GM18870 (cell line): ENCODE measurements around the gene MUC5AC.
"Not testable (repeated sequence)": the region's sequence is repeated elsewhere in the genome, so short reads cannot be mapped to it uniquely, and the experiment has no call there.

ENCODE experiments used
- ATAC-seq: cut with Tn5 transposase; IDR thresholded peaks from one replicate; pipeline ENCODE4 v1.9.1; 2021; ENCODE audit warnings: moderate library complexity; ENCODE audit not compliant: unreplicated experiment

The MUC5AC gene

DNA sequence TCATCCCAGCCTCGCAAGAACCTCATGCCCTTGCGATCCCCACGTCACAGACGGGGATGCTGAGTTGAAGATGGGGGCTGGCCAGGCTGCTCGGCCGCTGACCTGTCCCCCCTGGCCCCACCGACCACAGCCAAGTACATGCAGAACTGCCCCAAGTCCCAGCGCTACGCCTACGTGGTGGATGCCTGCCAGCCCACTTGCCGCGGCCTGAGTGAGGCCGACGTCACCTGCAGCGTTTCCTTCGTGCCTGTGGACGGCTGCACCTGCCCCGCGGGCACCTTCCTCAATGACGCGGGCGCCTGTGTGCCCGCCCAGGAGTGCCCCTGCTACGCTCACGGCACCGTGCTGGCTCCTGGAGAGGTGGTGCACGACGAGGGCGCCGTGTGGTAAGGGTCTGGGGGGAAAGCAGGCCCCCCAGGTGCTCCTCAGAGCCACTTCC is 75.1 kb downstream of the MUC5AC start:
- no peak for ATAC-seq

DNA sequence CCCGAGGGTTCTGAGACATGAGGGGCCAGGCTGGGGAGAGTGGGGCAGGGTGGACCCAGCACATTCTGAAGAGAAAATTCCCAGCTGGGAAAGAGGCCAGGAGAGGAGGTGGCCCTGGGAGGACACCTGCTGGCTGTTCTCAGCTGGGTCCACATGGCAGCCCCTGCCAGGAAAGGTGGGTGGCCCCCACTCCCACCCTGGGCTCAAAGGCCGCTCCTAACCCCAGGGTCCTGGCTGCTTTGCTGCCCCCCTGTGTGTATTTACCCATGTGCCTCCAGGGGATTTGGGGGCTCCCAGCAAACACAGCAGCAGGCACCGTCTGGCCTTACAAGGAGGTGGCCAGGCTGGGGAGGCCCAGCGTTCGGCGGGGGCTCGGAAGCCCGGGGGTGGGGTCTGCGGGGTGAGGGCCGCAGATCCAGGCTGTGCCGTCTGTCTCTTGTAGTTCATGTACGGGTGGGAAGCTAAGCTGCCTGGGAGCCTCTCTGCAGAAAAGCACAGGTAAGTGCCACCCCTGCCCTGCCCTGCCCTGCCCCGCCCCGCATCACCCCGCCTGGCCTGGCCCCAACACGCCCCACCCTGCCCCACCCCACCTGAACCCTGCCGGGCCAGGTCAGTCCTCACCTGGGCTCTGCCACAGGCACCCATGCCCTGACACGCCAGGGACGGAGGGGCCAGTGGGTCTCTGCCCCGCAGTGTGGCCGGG is 75.7 kb downstream of the MUC5AC start:
- no peak for ATAC-seq

DNA sequence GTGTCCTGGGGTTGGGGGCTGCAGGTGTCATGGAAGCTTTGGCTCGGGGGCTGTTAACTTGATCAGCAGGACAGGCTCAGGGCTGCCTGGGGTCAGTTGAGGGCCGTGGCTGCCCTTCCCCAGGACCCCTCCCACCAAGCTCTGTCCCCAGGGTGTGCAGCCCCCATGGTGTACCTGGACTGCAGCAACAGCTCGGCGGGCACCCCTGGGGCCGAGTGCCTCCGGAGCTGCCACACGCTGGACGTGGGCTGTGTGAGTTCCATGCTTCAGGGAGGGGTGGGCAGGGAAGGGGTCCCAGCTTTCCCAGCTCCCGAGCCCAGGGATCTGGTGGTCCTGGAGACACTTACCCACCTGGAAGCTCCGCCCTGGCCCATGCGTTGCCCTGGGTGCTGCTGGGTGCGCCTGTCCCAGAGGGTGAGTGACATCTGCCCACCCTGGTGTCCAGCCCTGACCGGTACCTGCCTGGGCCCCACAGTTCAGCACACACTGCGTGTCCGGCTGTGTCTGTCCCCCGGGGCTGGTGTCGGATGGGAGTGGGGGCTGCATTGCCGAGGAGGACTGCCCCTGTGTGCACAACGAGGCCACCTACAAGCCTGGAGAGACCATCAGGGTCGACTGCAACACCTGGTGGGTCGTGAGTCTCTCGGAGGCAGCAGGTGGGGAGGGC is 76.4 kb downstream of the MUC5AC start:
- no peak for ATAC-seq

DNA sequence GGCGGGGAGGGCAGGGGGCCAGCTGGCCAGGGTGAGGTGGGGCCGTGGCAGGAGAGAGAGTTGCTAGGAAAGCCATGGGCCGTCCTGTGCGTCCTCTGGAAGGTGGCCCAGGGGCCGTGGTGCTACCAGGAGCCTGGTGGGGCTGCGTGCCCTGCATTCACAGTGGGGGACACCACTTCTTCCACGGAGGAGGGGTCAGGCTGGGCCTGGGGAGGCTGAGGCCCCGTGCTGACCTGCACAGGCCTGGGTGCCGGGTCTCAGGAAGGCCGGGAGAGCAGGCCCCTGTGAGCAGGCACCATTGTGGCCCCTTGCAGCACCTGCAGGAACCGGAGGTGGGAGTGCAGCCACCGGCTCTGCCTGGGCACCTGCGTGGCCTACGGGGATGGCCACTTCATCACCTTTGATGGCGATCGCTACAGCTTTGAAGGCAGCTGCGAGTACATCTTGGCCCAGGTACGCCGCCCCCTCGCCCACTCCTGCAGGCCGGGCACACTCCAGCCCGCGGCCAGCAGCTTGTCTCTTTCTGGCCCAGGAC is 77.1 kb downstream of the MUC5AC start:
- ATAC-seq: no peak

DNA sequence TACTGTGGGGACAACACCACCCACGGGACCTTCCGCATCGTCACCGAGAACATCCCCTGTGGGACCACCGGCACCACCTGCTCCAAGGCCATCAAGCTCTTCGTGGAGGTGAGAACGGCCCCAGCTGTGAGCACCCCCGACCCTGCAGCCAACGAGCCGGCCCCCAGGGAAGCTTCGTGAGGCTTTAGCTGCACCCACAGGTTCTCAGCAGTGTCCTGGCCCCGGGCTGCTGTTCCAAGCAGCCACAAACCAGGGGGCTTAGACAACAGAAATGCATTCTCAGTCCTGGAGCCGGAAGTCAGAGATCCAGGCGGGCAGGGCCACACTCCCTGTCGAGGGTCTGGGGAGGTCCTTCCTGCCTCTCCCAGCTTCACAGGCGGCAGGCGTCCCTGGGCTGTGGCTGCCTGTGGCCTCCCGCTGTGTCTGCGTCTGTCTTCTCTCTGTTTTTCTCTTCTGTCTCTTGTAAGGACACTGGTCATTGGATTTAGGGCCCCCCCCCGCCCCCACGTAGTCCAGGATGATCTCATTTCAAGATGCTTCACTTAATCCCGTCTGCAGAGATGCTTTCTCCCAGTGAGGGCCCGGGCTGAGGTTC is 77.7 kb downstream of the MUC5AC start:
- no peak for ATAC-seq

DNA sequence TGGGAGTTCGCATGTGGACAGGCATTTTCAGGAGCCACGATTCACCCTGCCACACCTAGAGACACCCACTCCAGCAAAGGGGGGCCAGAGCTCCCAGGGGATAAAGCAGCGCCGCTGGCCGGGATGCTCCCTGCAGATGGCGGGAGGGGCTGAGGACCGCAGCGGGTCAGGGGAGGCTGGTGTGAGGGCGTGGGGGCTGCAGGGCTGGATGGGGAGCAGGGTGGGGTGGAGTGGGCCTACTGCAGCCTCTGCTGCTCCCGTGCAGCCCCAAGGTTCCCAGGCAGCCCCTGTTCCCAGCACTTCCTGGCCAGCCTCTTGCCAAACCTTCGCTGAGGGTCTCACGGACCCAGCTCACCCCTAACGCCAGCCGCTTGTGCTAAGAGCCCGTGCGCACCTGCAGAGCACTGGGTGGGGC is 78.2 kb downstream of the MUC5AC start:
- ATAC-seq: no peak

DNA sequence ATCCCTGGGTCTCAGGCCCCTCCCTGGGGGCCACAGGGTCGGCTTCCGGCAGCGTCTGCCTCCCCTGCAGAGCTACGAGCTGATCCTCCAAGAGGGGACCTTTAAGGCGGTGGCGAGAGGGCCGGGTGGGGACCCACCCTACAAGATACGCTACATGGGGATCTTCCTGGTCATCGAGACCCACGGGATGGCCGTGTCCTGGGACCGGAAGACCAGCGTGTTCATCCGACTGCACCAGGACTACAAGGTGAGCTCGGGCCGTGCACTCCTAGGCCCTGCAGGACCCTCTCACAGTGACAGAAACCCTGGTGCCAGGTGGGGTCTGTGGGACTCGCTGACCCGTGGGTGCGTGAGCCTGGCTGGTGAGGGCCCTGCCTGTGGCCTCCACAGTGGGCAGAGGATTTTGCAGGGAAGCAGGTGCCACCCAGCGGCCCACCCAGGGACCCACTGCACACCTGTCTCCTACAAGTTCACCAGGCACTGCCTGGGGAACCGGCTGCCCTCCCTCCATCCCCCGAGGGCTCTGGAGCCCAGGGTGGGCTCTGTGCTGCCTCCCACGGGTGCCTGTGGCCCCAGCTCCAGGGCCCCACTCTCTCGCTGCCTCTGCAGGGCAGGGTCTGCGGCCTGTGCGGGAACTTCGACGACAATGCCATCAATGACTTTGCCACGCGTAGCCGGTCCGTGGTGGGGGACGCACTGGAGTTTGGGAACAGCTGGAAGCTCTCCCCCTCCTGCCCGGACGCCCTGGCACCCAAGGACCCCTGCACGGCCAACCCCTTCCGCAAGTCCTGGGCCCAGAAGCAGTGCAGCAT is 78.8 kb downstream of the MUC5AC start:
- ATAC-seq: no peak

DNA sequence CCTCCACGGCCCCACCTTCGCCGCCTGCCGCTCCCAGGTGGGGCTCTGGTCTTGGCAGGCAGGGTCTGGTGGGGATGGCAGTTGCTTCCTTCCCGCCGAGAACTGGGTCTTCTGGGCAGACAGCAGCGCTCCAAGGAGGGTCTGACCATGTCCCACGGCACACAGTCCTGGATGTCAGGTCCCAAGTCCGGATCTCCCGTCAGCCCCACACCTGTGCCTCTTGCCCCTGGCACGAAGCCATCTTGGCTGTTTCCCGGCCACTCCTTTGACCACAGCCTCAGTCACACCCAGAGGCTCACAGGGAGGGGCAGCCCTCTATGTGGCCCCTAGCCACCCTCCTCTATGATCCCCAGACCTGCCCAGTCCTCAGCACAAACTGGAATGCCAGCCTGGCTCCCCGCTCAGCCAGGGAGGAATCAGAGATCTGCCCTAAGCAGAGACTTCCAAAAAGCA is 79.4 kb downstream of the MUC5AC start:
- no peak for ATAC-seq

DNA sequence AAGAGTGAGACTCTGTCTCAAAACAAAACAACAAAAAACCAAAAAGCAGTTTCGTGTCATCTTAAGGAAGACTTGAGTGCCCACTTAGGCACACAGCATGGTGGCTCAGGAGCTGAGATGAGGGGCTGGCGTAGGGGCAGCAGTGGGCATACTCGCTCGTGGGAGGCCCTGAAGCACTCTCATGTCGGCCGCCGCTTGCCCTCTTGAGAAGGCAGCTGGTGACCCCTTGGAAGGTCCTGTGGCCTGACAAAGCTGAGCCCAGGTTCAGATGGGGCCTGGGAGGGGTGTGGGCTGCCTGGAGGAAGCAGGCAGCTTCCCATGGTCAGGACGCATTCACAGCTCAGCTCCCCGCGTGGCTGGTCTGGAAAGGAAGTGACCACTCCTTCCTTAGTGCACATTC is 80.1 kb downstream of the MUC5AC start:
- ATAC-seq: no peak

DNA sequence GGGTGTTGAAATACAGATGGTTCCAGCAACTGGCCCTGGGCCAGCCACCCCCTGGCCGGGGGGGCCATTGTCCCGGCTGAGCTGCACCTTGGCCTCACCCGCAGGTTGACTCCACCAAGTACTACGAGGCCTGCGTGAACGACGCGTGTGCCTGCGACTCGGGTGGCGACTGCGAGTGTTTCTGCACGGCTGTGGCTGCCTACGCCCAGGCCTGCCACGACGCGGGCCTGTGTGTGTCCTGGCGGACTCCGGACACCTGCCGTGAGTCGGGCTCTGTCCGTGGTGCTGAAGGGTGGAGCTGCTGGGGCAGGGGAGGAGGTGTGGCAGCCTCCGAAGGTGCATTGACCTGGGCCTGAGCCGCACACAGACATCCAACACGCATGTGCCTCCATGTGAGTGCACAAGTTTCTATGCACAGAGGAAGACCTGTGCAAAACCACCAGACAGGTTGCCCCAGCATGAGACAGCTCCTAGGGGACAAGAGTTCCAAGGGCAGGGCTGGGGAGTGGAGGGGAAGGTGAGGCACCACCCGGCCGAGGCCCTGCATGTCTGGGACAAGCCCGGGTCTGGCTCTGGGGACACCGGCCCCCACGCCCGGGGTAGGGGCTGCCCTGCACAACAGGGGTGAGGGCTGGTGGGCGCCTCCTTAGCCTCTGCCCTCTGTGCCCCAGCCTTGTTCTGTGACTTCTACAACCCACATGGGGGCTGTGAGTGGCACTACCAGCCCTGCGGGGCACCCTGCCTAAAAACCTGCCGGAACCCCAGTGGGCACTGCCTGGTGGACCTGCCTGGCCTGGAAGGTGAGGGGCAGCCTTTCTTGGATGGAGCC is 81.2 kb downstream of the MUC5AC start:
- no peak for ATAC-seq

DNA sequence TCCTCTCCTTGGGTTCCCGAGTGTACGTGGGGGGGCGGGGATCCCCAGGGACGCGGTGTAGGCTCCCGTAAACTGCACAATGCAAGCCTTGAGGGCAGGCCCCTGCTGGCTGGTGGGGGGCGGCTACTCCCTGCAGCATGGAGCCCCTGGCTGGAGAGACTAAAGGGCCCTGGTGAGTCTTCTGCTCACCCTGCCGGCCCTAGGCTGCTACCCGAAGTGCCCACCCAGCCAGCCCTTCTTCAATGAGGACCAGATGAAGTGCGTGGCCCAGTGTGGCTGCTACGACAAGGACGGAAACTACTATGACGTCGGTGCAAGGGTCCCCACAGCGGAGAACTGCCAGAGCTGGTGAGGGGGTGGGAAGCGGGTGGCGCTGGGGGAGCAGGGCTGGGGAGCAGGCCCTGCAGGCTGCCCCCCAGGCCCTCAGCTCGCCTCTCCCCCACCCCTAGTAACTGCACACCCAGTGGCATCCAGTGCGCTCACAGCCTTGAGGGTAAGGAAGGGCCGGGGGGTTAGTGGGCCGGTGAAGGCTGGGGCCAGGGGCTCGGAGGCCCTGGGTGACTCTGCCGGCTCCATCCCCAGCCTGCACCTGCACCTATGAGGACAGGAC is 81.9 kb downstream of the MUC5AC start:
- no peak for ATAC-seq

DNA sequence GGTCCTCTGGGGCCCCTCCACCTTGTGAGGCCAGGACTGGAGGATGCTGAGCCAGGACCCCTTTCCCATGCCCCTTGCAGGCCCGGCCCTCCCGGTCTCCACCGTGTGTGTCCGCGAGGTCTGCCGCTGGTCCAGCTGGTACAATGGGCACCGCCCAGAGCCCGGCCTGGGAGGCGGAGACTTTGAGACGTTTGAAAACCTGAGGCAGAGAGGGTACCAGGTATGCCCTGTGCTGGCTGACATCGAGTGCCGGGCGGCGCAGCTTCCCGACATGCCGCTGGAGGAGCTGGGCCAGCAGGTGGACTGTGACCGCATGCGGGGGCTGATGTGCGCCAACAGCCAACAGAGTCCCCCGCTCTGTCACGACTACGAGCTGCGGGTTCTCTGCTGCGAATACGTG is 83.0 kb downstream of the MUC5AC start:
- no peak for ATAC-seq

DNA sequence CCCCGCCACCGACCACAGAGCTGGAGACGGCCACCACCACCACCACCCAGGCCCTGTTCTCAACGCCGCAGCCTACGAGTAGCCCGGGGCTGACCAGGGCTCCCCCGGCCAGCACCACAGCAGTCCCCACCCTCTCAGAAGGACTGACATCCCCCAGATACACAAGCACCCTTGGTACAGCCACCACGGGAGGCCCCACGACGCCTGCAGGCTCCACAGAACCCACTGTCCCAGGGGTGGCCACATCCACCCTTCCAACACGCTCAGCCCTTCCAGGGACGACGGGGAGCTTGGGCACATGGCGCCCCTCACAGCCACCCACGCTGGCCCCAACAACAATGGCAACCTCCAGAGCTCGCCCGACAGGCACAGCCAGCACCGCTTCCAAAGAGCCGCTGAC is 84.0 kb downstream of the MUC5AC start:
- ATAC-seq: no peak

DNA sequence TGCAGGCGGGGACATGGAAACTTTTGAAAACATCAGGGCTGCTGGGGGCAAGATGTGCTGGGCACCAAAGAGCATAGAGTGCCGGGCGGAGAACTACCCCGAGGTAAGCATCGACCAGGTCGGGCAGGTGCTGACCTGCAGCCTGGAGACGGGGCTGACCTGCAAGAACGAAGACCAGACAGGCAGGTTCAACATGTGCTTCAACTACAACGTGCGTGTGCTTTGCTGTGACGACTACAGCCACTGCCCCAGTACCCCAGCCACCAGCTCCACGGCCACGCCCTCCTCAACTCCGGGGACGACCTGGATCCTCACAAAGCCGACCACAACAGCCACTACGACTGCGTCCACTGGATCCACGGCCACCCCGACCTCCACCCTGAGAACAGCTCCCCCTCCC is 84.5 kb downstream of the MUC5AC start:
- ATAC-seq: no peak

DNA sequence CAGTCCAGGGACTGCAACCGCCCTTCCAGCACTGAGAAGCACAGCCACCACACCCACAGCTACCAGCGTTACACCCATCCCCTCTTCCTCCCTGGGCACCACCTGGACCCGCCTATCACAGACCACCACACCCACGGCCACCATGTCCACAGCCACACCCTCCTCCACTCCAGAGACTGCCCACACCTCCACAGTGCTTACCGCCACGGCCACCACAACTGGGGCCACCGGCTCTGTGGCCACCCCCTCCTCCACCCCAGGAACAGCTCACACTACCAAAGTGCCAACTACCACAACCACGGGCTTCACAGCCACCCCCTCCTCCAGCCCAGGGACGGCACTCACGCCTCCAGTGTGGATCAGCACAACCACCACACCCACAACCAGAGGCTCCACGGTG is 85.0 kb downstream of the MUC5AC start:
- not testable (repeated sequence) for ATAC-seq

DNA sequence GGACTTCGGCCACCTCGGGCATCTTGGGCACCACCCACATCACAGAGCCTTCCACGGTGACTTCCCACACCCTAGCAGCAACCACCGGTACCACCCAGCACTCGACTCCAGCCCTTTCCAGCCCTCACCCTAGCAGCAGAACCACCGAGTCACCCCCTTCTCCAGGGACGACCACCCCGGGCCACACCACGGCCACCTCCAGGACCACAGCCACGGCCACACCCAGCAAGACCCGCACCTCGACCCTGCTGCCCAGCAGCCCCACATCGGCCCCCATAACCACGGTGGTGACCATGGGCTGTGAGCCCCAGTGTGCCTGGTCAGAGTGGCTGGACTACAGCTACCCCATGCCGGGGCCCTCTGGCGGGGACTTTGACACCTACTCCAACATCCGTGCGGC is 85.8 kb downstream of the MUC5AC start:
- not testable (repeated sequence) for ATAC-seq

DNA sequence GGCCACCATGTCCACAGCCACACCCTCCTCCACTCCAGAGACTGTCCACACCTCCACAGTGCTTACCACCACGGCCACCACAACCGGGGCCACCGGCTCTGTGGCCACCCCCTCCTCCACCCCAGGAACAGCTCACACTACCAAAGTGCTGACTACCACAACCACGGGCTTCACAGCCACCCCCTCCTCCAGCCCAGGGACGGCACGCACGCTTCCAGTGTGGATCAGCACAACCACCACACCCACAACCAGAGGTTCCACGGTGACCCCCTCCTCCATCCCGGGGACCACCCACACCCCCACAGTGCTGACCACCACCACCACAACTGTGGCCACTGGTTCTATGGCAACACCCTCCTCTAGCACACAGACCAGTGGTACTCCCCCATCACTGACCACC is 86.8 kb downstream of the MUC5AC start:
- not testable (repeated sequence) for ATAC-seq

DNA sequence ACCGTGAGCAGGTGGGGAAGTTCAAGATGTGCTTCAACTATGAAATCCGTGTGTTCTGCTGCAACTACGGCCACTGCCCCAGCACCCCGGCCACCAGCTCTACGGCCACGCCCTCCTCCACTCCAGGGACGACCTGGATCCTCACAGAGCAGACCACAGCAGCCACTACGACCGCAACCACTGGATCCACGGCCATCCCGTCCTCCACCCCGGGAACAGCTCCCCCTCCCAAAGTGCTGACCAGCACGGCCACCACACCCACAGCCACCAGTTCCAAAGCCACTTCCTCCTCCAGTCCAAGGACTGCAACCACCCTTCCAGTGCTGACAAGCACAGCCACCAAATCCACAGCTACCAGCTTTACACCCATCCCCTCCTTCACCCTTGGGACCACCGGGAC is 88.0 kb downstream of the MUC5AC start:
- ATAC-seq: not testable (repeated sequence)

DNA sequence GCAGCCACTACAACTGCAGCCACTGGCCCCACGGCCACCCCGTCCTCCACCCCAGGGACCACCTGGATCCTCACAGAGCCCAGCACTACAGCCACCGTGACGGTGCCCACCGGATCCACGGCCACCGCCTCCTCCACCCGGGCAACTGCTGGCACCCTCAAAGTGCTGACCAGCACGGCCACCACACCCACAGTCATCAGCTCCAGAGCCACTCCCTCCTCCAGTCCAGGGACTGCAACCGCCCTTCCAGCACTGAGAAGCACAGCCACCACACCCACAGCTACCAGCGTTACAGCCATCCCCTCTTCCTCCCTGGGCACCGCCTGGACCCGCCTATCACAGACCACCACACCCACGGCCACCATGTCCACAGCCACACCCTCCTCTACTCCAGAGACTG is 88.5 kb downstream of the MUC5AC start:
- ATAC-seq: not testable (repeated sequence)

DNA sequence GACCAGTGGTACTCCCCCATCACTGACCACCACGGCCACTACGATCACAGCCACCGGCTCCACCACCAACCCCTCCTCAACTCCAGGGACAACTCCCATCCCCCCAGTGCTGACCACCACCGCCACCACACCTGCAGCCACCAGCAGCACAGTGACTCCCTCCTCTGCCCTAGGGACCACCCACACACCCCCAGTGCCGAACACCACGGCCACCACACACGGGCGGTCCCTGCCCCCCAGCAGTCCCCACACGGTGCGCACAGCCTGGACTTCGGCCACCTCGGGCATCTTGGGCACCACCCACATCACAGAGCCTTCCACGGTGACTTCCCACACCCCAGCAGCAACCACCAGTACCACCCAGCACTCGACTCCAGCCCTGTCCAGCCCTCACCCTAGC is 89.3 kb downstream of the MUC5AC start:
- ATAC-seq: not testable (repeated sequence)
